Activated CD8-positive, alpha-beta memory T cell treated with anti-CD3 and anti-CD28 coated beads, Interleukin-2, amount 50 U/mL, for 24 hours (primary cell): ENCODE measurements around the gene SH3TC1.

Source experiments
- DNase-seq: peaks from one replicate; pipeline ENCODE4 v3.0.0-alpha.2; 2020; ENCODE audit errors: extremely low read depth

Gene SH3TC1

GRCh38 chr4:8274765-8275547 is 75.9 kb downstream of the SH3TC1 start:
- DNase-seq, result no peak

DNA sequence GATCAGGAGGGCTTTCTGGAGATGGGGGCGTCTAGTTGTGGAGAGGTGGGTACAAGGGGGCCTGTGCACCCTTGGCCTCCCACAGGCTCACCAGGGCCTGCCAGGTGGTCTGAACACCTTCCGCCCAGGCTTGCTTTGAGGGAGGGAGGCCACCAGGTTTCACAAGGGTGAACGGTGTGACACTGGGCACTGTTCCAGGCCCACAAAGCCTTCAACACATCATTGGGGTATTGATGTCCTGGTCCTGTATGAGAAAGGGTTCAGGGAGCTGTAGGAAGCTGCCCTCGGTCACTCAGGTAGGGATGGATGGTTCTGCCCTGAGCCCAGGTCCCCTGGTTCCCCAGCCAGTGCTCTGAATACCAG is 76.4 kb downstream of the SH3TC1 start:
- no peak for DNase-seq

DNA sequence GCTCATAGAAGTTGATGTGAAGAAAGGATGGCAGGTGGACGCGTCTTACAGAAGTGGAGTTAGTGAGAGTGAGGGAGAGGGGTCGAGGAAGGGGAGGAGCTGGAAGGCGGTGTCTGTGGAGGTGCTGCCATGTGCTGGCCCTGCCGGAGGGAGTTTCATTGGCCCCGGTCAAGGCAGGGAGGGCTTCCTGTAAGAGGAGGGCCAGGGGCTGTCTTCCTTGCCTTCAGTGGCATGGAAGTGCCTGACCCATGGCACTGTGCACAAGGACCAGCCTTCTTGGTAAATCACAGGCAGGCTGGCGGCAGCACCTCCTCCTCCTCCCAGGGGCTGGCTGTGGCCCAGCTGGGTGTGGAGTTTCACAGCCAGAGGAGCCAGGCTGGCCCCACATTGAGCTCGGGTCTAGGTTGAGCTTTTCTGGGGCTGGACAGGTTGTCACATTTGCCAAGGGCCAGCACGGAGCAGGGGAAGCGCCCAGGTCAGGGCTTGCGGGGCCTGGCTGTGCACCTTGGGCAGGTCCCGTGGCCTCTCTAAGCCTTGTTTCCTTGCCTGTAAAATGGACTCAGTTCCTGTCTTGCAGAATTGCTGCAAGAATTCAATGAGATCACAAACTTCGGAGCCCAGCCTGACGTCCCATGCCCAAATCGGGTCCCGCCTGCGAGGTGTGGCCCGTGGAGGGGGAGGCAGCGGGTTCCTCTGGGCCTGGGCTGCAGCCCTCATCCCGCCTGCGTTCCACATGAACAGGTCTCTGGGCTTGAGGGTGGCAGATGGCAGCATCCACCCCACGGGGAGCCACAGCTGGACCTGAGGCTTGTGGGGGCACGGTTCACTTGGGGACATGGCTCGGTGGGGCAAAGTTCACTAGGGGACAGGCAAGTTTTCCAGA is 77.5 kb downstream of the SH3TC1 start:
- no peak for DNase-seq

- no peak for DNase-seq
Measured at GRCh38 chr4:8277356-8278008, 78.4 kb downstream of the SH3TC1 start.

DNA sequence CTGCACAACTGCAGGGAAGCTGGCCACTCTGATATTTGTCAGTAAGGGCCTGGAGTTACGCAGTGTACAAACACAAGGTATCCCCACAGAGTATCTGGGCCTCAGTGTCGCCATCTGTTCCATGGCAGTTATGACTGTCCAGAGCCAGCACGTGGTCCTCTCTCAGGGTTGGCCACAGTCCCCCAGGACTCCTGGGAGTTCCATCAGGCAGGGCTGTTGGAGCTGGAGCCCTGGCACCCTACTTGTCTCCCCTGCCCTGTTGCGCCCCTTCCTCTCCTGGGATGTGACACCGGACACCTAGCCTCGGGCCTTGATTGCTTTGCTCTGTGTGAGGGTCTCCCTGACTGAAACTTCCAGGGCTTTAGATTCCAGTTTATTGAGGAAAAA is 78.9 kb downstream of the SH3TC1 start:
- DNase-seq, result no peak

DNA sequence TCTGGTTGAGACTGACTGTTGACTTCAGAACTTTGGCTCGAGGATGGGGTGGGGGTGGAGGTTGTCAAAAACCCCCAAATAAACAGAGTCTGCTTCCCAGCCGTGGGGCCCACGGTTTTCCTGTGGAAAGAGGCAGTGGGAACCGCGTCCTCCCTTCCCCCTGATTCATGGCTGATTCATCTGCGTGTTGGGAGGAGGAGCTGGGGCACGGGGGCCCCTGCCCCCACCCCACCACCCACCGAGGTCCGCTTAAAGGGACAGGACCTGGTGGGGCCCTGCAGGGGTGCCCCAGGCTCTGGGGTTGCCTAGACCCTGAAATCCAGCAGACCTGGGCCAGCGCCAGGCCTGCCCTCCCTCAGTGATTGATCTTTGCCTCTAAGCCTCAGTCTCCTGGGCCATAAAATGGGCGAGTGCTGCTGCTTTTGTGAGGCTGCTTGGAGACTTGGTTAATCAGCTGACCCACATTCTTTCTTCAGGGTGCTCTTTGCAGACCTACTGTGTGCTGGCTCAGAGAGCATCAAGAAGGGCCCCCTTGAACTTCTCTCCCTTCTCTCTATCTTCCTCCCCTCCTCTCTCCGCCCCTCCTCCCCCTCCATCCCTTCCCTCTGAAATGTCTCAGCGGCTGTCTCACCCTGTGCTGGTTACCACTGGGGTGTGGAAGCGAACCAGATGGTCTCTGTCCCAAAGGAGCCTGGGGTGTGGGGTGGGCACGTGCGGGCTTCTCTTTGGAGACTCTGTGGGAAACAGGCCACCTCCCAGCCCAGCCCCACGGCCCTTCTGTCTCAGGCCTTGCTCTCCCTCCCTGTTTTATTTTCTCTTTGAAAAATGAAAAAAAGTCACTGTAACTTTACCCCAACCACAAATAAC is 79.6 kb downstream of the SH3TC1 start:
- no peak for DNase-seq

DNA sequence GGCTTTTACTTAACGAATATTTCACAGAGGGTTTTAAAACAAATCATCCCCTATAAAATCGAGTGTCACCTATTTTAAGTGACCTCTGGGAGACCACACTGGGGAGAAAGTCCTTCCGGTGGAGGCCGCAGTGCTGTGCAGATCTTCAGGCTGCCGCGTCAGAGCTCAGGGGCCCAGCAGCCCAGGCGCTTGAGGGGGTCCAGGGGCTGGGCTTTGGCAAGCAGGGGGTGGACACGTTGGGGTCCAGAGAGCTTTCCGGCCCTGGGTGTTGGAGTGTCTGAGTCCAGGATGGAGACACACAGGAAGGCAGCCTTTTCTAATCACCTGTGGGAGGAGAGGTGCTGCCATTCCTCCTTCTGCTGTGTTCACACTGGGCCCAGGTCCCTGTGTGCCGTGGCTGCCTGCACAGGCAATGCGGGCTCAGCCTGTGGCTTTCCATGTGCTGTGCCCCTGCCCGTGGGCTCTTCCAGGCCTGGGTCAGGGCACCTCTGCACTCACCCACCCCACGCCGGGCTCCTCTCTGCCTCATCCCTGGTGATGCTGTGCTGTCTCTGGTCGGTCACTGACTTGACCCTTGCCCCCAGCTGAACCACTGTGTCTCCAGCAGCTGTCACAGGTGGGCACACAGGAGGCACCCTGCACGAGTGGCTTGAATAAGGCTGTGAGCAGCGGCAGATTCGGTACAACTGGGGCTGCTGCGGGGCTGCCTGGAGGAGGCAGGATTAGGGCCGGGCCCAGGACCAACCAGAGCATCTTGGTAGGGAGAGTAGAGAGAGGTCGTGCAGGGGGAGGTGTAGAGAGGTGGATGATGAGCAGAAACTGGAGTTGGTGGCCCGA is 80.4 kb downstream of the SH3TC1 start:
- no peak for DNase-seq

DNA sequence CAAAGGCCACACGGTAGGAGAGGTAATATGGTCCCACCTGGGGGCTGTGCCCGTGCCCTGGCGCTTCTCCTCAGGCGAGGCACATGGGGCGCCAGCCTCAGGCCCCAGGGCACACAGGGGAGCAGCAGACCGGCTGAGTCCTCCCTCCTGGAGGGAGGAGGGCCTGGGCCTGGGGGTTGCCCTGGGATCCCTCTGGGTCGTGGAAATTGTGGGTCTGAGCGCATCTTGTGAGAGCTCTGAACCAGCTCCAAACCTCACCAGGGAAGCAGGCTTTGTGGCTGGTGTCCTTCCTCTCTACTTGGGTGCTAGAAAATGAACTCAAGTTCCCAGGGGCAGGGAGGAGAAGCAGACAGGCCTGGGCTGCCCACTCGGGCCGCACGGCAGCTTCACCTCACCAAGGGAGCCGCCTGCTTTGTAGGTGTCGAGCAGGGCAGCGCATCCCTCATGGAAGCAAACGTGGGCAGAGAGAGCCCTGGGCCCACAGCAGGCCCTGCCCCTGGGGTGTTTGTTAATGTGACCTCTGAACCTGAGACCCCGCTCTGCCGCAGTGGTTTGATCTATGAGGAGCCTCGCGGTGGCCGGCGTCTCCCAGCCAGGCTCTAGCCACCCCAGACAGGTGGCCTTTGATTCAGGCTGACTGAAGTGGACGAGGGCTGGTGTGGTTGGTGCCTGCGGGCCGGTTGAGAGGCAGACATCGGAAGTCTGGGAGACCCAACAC is 81.2 kb downstream of the SH3TC1 start:
- DNase-seq, result no peak

- no peak for DNase-seq
Measured at GRCh38 chr4:8280876-8281440, 81.9 kb downstream of the SH3TC1 start.

- DNase-seq, result no peak
Measured at GRCh38 chr4:8281519-8282133, 82.5 kb downstream of the SH3TC1 start.

DNA sequence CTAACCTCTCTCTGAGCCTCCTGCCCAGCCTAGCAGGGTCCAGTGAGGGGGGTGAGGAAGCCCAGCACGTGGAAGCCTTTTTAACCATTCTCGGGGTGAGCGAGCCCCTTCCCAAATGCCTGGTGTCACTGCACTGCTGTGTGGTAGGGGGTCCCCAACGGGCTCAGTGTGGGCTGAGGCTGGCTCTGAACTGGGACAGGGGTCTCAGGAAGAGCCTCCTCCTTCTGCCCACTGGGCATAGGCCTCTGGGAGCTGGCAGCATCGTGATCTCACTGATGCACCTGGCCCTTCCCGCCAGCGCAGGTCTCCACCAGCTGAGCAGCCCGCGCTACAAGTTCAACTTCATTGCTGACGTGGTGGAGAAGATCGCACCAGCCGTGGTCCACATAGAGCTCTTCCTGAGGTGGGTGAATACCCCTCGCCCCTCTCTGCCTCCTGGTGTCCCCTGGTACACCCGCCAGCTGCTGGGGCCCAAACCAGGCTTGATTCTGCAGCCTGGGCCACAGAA is 83.1 kb downstream of the SH3TC1 start:
- DNase-seq, result no peak

DNA sequence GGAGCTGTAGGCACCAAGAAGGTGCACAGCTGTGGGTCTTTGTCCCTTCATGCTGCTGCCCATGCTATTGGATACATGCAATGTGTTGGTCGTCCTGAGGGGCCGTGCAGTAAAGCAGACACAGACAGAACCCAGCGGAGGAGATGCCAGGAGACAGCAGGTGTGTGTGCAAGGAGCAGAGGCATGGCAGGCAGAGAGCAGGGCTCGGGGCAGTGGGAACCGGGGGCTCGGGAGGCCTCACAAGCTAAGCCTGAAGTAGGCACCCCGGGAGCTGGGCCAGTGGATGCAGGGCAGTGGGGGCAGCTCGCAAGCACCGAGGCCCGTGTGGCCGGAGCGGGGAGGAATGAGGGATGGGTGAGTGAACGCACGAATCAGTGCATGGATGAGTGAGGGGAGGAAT is 83.7 kb downstream of the SH3TC1 start:
- no peak for DNase-seq

DNA sequence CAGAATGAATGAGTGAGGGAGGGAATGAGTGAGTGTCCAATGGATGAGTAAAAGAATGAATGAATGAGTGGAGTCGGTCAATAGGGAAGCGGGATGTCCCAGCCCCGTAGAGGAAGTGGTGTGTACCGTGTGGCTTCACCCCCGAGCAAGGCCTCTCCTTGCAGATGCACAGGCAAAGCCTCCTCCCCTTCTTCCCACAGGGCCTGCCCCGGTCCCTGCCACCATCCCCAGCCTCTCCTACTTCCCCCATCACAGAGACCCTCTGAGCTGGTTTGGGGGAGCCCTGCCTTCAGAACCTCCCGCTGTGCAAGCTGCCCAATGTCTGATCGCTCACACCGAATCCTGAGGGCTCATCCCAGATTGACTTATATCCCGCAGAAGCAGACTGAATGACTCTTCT is 84.1 kb downstream of the SH3TC1 start:
- no peak for DNase-seq

DNA sequence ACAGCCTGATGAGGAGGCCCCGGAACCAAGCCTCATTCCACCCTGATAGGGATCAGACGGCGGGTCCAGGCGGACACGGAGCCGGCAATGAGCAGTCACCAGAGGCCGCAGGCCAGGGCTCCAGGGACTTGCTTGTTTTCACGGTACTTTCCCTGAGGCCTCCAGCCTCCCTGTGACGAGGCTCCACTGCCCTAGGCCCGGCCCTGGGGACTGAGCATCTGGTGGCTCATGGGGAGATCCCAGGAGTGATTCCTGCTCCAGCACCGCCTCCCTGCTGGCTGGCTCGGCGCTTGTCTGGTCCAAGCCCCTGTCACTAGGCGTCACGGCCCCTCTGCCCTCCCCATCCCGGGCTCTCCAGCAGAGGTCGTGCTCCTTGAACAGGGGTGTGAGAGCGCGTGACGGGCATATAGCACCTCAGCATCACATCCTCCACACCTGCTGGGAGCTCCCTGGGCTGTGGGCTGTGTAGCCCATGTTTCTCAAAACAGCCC is 84.6 kb downstream of the SH3TC1 start:
- no peak for DNase-seq

GRCh38 chr4:8284391-8284790 is 85.3 kb downstream of the SH3TC1 start:
- DNase-seq, result no peak

DNA sequence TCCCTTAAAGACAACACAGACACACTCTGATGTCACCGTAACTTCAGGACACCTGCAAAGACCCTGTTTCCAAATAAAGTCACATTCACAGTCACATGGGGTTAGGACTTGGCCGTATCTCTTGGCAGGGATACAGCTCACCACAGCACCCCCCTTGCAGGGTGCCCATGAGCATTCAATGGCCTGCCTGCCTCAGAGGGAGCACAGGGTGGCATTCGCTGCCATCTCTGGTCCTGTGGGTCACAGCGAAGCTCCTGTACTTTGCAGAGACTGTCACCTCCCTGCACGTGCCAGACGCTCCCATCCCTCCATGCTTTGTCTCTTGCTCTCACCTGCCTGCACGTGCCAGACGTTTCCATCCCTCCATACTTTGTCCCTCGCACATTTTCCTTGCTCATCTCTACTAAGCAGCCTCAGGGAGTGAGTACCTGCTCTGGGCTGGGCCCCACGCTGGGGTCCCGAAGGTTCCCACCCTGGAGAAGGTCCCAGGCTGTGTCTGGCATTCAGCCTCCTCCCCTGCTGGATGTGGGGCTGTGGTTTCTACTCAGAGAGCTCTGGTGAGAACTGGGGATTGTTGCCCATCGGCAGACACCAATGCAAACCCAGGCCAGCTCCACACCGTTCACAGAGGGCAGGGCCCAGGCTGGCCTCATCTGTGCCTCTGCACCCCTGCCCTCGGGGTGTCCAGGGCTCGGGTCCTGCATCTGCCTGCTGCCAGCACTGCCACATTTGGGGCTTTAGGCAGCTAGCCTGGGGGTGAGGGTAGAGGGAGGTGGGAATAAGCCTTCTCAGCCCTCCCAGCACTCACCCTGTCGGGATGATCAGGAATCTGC is 86.3 kb downstream of the SH3TC1 start:
- no peak for DNase-seq

GRCh38 chr4:8285976-8286718 is 87.1 kb downstream of the SH3TC1 start:
- no peak for DNase-seq
